Keratinocyte (primary cell): ENCODE results near the gene CEP164. TPM values are rescaled to one million over a fixed set of nuclear protein-coding genes. Genes with fewer than 3 reads are reported as not detected.
"Not testable (repeated sequence)": the region's sequence is repeated elsewhere in the genome, so short reads cannot be mapped to it uniquely, and the experiment has no call there.

Source experiments
- DNase-seq: peaks from one replicate; pipeline ENCODE4 v3.0.0-alpha.2; 2011; ENCODE audit warnings: low read depth, missing footprints, low spot score
- FAIRE-seq: peaks from 2 replicates; lab custom pipeline; 2011; peaks lifted over from hg19 to GRCh38; lab: Jason Lieb, UNC
- H2AFZ ChIP-seq: 2 replicates; pipeline ENCODE4 v1.6.0; 2012; ENCODE audit warnings: low read length, control low read depth, inconsistent platforms; ENCODE audit not compliant: control insufficient read depth
- H3K27ac ChIP-seq: 2 replicates; pipeline ENCODE4 v1.5.1; 2011; ENCODE audit warnings: low read length; ENCODE audit not compliant: control insufficient read depth, insufficient read depth
- H3K27me3 ChIP-seq: 3 replicates; pipeline ENCODE4 v1.6.0; 2011; ENCODE audit warnings: low read length; ENCODE audit not compliant: control insufficient read depth, insufficient read depth; ENCODE audit errors: extremely low read depth
- H3K36me3 ChIP-seq, 2 experiments: 2 replicates in 1 of 2; 3 replicates in 1 of 2; pipeline ENCODE4 v1.5.1; 2011; ENCODE audit warnings: low read length in 2 of 2, mild to moderate bottlenecking in 1 of 2; ENCODE audit not compliant: control insufficient read depth in 2 of 2, insufficient read depth in 2 of 2; ENCODE audit errors: extremely low read depth in 1 of 2
- H3K4me1 ChIP-seq: 3 replicates; pipeline ENCODE4 v1.5.1; 2011; ENCODE audit warnings: low read length; ENCODE audit not compliant: control insufficient read depth, insufficient read depth; ENCODE audit errors: extremely low read depth
- H3K4me2 ChIP-seq: 3 replicates; pipeline ENCODE4 v1.6.0; 2011; ENCODE audit warnings: low read depth, low read length; ENCODE audit not compliant: control insufficient read depth, insufficient read depth; ENCODE audit errors: extremely low read depth
- H3K4me3 ChIP-seq, 3 experiments: fragments of 200-600 bp in 1 of 3; sonication (generic) in 1 of 3; 2 replicates in 2 of 3; 3 replicates in 1 of 3; pipeline ENCODE4 v1.5.1; 2011 to 2016; ENCODE audit warnings: low read length in 3 of 3, mild to moderate bottlenecking in 3 of 3, control low read depth in 2 of 3, inconsistent platforms in 1 of 3, low read depth in 1 of 3, mixed read lengths in 1 of 3, mixed run types in 1 of 3, moderate library complexity in 1 of 3; ENCODE audit not compliant: control insufficient read depth in 2 of 3, insufficient read depth in 2 of 3; ENCODE audit errors: extremely low read depth in 1 of 3
- H3K79me2 ChIP-seq: 2 replicates; pipeline ENCODE4 v1.6.0; 2012; ENCODE audit warnings: low read length; ENCODE audit not compliant: control insufficient read depth, insufficient read depth
- H3K9ac ChIP-seq: 3 replicates; pipeline ENCODE4 v1.6.0; 2011; ENCODE audit warnings: low read length; ENCODE audit not compliant: control insufficient read depth, insufficient read depth; ENCODE audit errors: extremely low read depth
- H3K9me1 ChIP-seq: 3 replicates; pipeline ENCODE4 v1.6.0; 2011; ENCODE audit warnings: low read length; ENCODE audit not compliant: control insufficient read depth, insufficient read depth; ENCODE audit errors: extremely low read depth
- H3K9me3 ChIP-seq: 2 replicates; pipeline ENCODE4 v1.5.1; 2012; ENCODE audit warnings: low read depth, low read length; ENCODE audit not compliant: control insufficient read depth
- H4K20me1 ChIP-seq: 3 replicates; pipeline ENCODE4 v1.6.0; 2011; ENCODE audit warnings: low read length; ENCODE audit not compliant: control insufficient read depth, insufficient read depth; ENCODE audit errors: extremely low read depth
- EZH2 ChIP-seq: IDR thresholded peaks from one replicate; pipeline ENCODE4 v1.6.1; 2012; ENCODE audit warnings: inconsistent platforms, mild to moderate bottlenecking, low read length, moderate library complexity
- dilution Hi-C: fragments of 300-500 bp; cut with MboI; formaldehyde crosslinking; loops from one replicate; pipeline ENCODE4 v1.7.0; 2020; ENCODE audit warnings: low sequenced_read_pairs; ENCODE audit not compliant: extremely low pct_ligation_motif_present
- polyA plus RNA-seq, 5 experiments: library from polyadenylated mRNA; depleted of rRNA in 3 of 5; stranded (reverse) in 3 of 5; stranded (forward) in 1 of 5; unstranded in 1 of 5; fragments of >200 nt; gene quantifications; 1 replicate in 1 of 5; 2 replicates in 3 of 5; 3 replicates in 1 of 5; pipeline versions ENCODE4 v1.2.1 to v1.2.3, GENCODE V29; 2011 to 2012; ENCODE audit warnings: missing spikeins in 2 of 5, low read depth in 1 of 5, low replicate concordance in 1 of 5
- TF ChIP-seq, protein P1 (sequence below), 3 experiments: IDR thresholded peaks in 1 of 3; conservative IDR thresholded peaks in 1 of 3; optimal IDR thresholded peaks in 1 of 3; 2 replicates in 2 of 3; 3 replicates in 1 of 3; pipeline versions ENCODE3 to v1.5.1; 2011; ENCODE audit warnings: low read length in 3 of 3, mild to moderate bottlenecking in 3 of 3, moderate library complexity in 2 of 3, control low read depth in 1 of 3, inconsistent platforms in 1 of 3; ENCODE audit not compliant: insufficient read depth in 2 of 3; ENCODE audit errors: extremely low read depth in 1 of 3

The CEP164 gene
- polyA plus RNA-seq, 1 donor (not counting 4 experiments of a cell fraction or from before 2014, with no cell fraction given) = 15.1 TPM

DNA sequence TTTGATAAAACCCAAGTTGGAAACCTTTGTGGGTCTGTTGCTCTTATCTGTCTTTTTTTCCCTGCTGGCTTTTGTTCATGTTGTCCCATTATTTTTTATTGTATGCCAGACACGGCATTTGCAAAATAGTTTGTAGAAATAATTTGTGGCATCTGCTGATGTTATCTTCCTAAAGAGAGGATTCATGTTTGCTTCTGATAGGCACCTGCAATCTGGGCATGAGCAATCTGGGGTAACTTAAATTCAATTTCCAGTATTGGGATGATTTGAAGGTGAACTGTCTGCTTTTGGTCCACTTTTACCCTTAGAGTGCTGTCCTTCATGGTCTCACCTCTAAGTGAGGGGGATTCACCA, 126.9 kb downstream of the CEP164 start:
- H4K20me1 ChIP-seq = no peaks in the 10 kb centered on the region
- FAIRE-seq = no peak
- peaks cover 5% of the 10 kb centered on the region for H3K4me1 ChIP-seq
- H2AFZ ChIP-seq = no peak overlapping the region
- no peak overlapping the region for H3K27ac ChIP-seq
- no peaks in the 10 kb centered on the region for H3K9me1 ChIP-seq
- H3K9ac ChIP-seq = no peak overlapping the region
- H3K9me3 ChIP-seq = no peaks in the 10 kb centered on the region
- TF ChIP-seq, protein P1, sequence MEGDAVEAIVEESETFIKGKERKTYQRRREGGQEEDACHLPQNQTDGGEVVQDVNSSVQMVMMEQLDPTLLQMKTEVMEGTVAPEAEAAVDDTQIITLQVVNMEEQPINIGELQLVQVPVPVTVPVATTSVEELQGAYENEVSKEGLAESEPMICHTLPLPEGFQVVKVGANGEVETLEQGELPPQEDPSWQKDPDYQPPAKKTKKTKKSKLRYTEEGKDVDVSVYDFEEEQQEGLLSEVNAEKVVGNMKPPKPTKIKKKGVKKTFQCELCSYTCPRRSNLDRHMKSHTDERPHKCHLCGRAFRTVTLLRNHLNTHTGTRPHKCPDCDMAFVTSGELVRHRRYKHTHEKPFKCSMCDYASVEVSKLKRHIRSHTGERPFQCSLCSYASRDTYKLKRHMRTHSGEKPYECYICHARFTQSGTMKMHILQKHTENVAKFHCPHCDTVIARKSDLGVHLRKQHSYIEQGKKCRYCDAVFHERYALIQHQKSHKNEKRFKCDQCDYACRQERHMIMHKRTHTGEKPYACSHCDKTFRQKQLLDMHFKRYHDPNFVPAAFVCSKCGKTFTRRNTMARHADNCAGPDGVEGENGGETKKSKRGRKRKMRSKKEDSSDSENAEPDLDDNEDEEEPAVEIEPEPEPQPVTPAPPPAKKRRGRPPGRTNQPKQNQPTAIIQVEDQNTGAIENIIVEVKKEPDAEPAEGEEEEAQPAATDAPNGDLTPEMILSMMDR (optimal IDR thresholded peaks at IDR 0.05 in 1 of 3, IDR thresholded peaks at IDR 0.05 in 1 of 3, conservative IDR thresholded peaks at IDR 0.05 in 1 of 3; ENCODE audit: extremely low read depth in 1 of 3, insufficient read depth in 2 of 3, low read length in 3 of 3) = no peak
- TF ChIP-seq EZH2 = no peak
- no peak overlapping the region for H3K4me2 ChIP-seq
- DNase-seq = no peak
- H3K4me3 ChIP-seq = no peak overlapping the region
- dilution Hi-C loops = no loop called here
- no peaks in the 10 kb centered on the region for H3K36me3 ChIP-seq
- peaks cover 6% of the 10 kb centered on the region for H3K27me3 ChIP-seq
- no peaks in the 10 kb centered on the region for H3K79me2 ChIP-seq

DNA sequence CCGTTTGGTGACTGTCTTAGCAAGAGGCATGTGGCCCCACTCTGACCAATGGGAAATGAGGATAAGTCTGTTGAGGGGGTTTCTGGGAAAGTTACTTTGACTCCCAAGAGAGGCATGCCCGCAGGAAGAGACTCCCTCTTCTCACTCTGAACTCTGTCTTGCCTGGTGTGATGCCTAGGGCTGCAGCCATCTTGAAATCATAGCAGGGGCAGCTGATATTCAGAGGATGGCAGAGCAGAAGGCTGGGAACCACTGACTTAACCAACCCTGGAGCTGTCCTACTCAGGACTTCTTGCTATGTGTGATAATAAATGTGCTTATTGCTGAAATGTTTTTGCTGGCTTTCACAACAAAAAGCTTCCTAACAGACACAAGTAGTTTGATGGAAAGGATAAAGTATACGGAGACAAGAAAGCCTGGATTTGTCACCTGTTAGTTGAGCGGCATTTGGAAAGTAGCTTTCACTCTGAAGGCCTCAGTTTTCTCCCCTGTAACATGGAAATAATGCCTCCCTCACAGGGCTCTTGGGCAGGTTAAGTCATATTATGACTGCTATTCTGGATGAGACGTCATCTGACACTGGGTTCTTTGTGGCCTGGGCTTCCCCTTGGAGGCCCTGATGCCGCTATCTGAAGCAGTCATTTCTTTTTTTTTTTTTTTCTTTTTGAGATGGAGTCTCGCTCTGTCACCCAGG, 128.5 kb downstream of the CEP164 start:
- peaks cover 6% of the 10 kb centered on the region for H3K27me3 ChIP-seq
- no peaks in the 10 kb centered on the region for H3K9me1 ChIP-seq
- TF ChIP-seq, protein P1 (optimal IDR thresholded peaks at IDR 0.05 in 1 of 3, IDR thresholded peaks at IDR 0.05 in 1 of 3, conservative IDR thresholded peaks at IDR 0.05 in 1 of 3; ENCODE audit: extremely low read depth in 1 of 3, insufficient read depth in 2 of 3, low read length in 3 of 3) = no peak
- TF ChIP-seq EZH2 = no peak
- no peak overlapping the region for H3K4me2 ChIP-seq
- no peak overlapping the region for H2AFZ ChIP-seq
- H3K4me1 ChIP-seq = peaks cover 5% of the 10 kb centered on the region
- dilution Hi-C loops = no loop called here
- no peaks in the 10 kb centered on the region for H3K36me3 ChIP-seq
- H3K27ac ChIP-seq = no peak overlapping the region
- DNase-seq = no peak
- H3K4me3 ChIP-seq = no peak overlapping the region
- no peak for FAIRE-seq
- H3K9me3 ChIP-seq = no peaks in the 10 kb centered on the region
- H3K79me2 ChIP-seq = no peaks in the 10 kb centered on the region
- no peaks in the 10 kb centered on the region for H4K20me1 ChIP-seq
- no peak overlapping the region for H3K9ac ChIP-seq

DNA sequence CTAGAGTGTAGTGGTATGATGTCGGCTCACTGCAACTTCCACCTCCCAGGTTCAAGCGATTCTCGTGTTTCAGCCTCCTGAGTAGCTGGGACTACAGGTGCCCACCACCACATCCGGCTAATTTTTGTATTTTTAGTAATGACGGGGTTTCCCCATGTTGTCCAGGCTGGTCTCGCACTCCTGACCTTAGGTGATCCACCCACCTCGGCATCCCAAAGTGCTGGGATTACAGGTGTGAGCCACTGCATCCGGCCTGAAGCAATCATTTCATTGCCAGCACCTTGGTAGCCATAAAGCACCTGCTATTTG, 129.0 kb downstream of the CEP164 start:
- H3K4me2 ChIP-seq, H3K79me2 ChIP-seq, H3K4me3 ChIP-seq, H3K4me1 ChIP-seq, H2AFZ ChIP-seq, H3K36me3 ChIP-seq, H4K20me1 ChIP-seq, DNase-seq, H3K27ac ChIP-seq, FAIRE-seq, H3K9me1 ChIP-seq, H3K27me3 ChIP-seq, H3K9ac ChIP-seq, dilution Hi-C loops, H3K9me3 ChIP-seq: not testable (repeated sequence)
